ENCODE data around the gene RANGAP1. TPM values are rescaled to one million over a fixed set of nuclear protein-coding genes. Genes with fewer than 3 reads are reported as not detected.

RANGAP1 gene
- total and polyA plus RNA-seq, 2 experiments from 2014 or later = 43.3 to 125 TPM

- Histone ChIP-seq H3K4me3 (no peak overlapping the region), H3K9me3 (ENCODE audit: low read depth) (no peaks in the 10 kb centered on the region), H3K36me3 (no peaks in the 10 kb centered on the region), H3K27ac (no peak overlapping the region), H3K4me1 (ENCODE audit: low read depth) (no peaks in the 10 kb centered on the region), H3K27me3 (no peaks in the 10 kb centered on the region)
- TF ChIP-seq, protein P1, sequence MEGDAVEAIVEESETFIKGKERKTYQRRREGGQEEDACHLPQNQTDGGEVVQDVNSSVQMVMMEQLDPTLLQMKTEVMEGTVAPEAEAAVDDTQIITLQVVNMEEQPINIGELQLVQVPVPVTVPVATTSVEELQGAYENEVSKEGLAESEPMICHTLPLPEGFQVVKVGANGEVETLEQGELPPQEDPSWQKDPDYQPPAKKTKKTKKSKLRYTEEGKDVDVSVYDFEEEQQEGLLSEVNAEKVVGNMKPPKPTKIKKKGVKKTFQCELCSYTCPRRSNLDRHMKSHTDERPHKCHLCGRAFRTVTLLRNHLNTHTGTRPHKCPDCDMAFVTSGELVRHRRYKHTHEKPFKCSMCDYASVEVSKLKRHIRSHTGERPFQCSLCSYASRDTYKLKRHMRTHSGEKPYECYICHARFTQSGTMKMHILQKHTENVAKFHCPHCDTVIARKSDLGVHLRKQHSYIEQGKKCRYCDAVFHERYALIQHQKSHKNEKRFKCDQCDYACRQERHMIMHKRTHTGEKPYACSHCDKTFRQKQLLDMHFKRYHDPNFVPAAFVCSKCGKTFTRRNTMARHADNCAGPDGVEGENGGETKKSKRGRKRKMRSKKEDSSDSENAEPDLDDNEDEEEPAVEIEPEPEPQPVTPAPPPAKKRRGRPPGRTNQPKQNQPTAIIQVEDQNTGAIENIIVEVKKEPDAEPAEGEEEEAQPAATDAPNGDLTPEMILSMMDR (IDR thresholded peaks at IDR 0.05; ENCODE audit: low read depth, low read length) = no peak
- DNase-seq (ENCODE audit: low read depth in 1 of 2, low spot score in 1 of 2) = no peak
Measured at GRCh38 chr22:41315586-41315985, 29.6 kb upstream of the RANGAP1 start.

- no peak for DNase-seq (ENCODE audit: low read depth in 1 of 2, low spot score in 1 of 2)
- Histone ChIP-seq H3K27me3 (no peaks in the 10 kb centered on the region), H3K4me1 (ENCODE audit: low read depth) (no peaks in the 10 kb centered on the region), H3K9me3 (ENCODE audit: low read depth) (no peaks in the 10 kb centered on the region), H3K4me3 (no peak overlapping the region), H3K27ac (no peak overlapping the region), H3K36me3 (no peaks in the 10 kb centered on the region)
- TF ChIP-seq, protein P1 (IDR thresholded peaks at IDR 0.05; ENCODE audit: low read depth, low read length) = no peak
Measured at GRCh38 chr22:41314821-41315220, 28.8 kb upstream of the RANGAP1 start.

- Histone ChIP-seq H3K4me1 (ENCODE audit: low read depth) (no peaks in the 10 kb centered on the region), H3K9me3 (ENCODE audit: low read depth) (no peaks in the 10 kb centered on the region), H3K27me3 (no peaks in the 10 kb centered on the region), H3K36me3 (no peaks in the 10 kb centered on the region), H3K4me3 (no peak overlapping the region), H3K27ac (no peak overlapping the region)
- DNase-seq (ENCODE audit: low read depth in 1 of 2, low spot score in 1 of 2) = no peak
- TF ChIP-seq, protein P1 (IDR thresholded peaks at IDR 0.05; ENCODE audit: low read depth, low read length) = no peak
Measured at GRCh38 chr22:41311487-41311886, 25.5 kb upstream of the RANGAP1 start.

DNA sequence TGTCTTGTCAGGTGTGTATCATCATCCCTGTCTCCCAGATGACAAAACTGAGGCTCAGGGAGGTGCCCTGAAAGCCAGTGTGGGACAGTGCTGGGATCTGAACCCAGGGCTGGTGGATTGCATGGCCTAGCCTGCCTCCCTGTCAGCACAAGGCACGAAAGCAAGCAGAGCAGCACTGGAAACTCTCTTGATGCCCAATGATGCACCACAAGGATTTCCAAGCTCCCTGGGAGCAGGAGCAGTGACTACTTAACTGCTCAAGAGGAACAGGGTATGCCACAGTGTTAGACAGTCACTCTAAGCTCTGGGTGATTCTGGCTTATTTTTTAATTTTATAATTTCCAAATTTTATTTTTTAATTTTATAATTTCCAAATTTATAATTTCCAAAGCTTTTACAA, 24.3 kb upstream of the RANGAP1 start:
- Histone ChIP-seq H3K4me1 (ENCODE audit: low read depth) (no peaks in the 10 kb centered on the region), H3K4me3 (no peak overlapping the region), H3K9me3 (ENCODE audit: low read depth) (no peaks in the 10 kb centered on the region), H3K27me3 (no peaks in the 10 kb centered on the region), H3K27ac (no peak overlapping the region), H3K36me3 (no peaks in the 10 kb centered on the region)
- no peak for DNase-seq (ENCODE audit: low read depth in 1 of 2, low spot score in 1 of 2)
- TF ChIP-seq, protein P1 (IDR thresholded peaks at IDR 0.05; ENCODE audit: low read depth, low read length) = no peak

DNA sequence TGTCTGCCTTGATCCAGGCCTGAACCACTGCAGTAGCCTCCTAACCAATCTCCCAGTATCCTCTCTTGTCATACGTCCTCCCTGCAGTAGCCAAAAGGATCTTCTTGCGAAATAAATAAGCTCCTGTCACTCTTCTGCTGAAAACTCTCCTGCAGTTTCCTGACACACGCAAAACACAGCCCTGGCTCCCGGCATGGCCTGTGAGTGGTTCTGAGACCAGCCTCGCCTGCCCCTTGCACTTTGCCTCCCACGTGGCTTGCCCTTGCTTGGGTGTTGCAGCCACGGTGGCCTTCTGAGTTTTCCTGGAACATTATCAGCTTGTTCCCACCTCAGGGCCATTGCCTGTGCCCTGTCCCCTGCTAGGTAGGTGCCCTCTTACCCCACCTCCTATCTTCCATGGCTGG, 22.6 kb upstream of the RANGAP1 start:
- Histone ChIP-seq H3K9me3 (ENCODE audit: low read depth) (no peaks in the 10 kb centered on the region), H3K27ac (peak overlapping the region; percentile 54), H3K27me3 (no peaks in the 10 kb centered on the region)

More for the DNA sequence above, 22.6 kb upstream of the RANGAP1 start:
- Histone ChIP-seq H3K36me3 (no peaks in the 10 kb centered on the region), H3K4me3 (no peak overlapping the region), H3K4me1 (ENCODE audit: low read depth) (no peaks in the 10 kb centered on the region)
- DNase-seq (ENCODE audit: low read depth in 1 of 2, low spot score in 1 of 2) = peak in 1 of 2 donors; percentile 49
- TF ChIP-seq, protein P1 (IDR thresholded peaks at IDR 0.05; ENCODE audit: low read depth, low read length) = no peak
